ENCODE results near the gene ATP8B4.
A peak's percentile ranks its signal among the peaks of the same experiment; 100 is the strongest.

Gene ATP8B4

GRCh38 chr15:50065279-50065678 is 53.8 kb downstream of the ATP8B4 start:
- DNase-seq (ENCODE audit: insufficient read length, low spot score) (no peak), FAIRE-seq (no peak)

- DNase-seq (ENCODE audit: insufficient read length, low spot score) (no peak), FAIRE-seq (no peak)
These were observed 54.4 kb downstream of the ATP8B4 start for GRCh38 chr15:50064673-50065072.

GRCh38 chr15:50063226-50063625 is 55.8 kb downstream of the ATP8B4 start:
- no peak for FAIRE-seq

GRCh38 chr15:50061503-50061902 is 57.5 kb downstream of the ATP8B4 start:
- FAIRE-seq (no peak), DNase-seq (ENCODE audit: insufficient read length, low spot score) (no peak)

More at GRCh38 chr15:50063226-50063625, 55.8 kb downstream of the ATP8B4 start:
- DNase-seq (ENCODE audit: insufficient read length, low spot score): no peak

- FAIRE-seq: no peak
- no peak for DNase-seq (ENCODE audit: insufficient read length, low spot score)
These were observed 59.1 kb downstream of the ATP8B4 start for GRCh38 chr15:50059883-50060282.

- no peak for FAIRE-seq
- DNase-seq (ENCODE audit: insufficient read length, low spot score): no peak
These were observed 59.7 kb downstream of the ATP8B4 start for GRCh38 chr15:50059203-50059772.

GRCh38 chr15:50057905-50058639 is 61.0 kb downstream of the ATP8B4 start:
- DNase-seq (ENCODE audit: insufficient read length, low spot score): no peak
- FAIRE-seq: no peak

GRCh38 chr15:50057196-50057595 is 61.8 kb downstream of the ATP8B4 start:
- FAIRE-seq: no peak

GRCh38 chr15:50055750-50056157 is 63.3 kb downstream of the ATP8B4 start:
- FAIRE-seq (no peak), DNase-seq (ENCODE audit: insufficient read length, low spot score) (no peak)

More at GRCh38 chr15:50057196-50057595, 61.8 kb downstream of the ATP8B4 start:
- DNase-seq (ENCODE audit: insufficient read length, low spot score): no peak

- DNase-seq (ENCODE audit: insufficient read length, low spot score) (no peak), FAIRE-seq (no peak)
These were observed 63.7 kb downstream of the ATP8B4 start for GRCh38 chr15:50055332-50055731.

- no peak for FAIRE-seq
These were observed 65.8 kb downstream of the ATP8B4 start for GRCh38 chr15:50053055-50053856.

GRCh38 chr15:50051811-50052419 is 67.1 kb downstream of the ATP8B4 start:
- DNase-seq (ENCODE audit: insufficient read length, low spot score) (peak; percentile 32), FAIRE-seq (no peak)

More at GRCh38 chr15:50053055-50053856, 65.8 kb downstream of the ATP8B4 start:
- DNase-seq (ENCODE audit: insufficient read length, low spot score): no peak

- DNase-seq (ENCODE audit: insufficient read length, low spot score) (no peak), FAIRE-seq (no peak)
These were observed 67.9 kb downstream of the ATP8B4 start for GRCh38 chr15:50050986-50051743.

- FAIRE-seq (no peak), DNase-seq (ENCODE audit: insufficient read length, low spot score) (no peak)
These were observed 69.2 kb downstream of the ATP8B4 start for GRCh38 chr15:50049871-50050270.

- no peak for DNase-seq (ENCODE audit: insufficient read length, low spot score)
- no peak for FAIRE-seq
These were observed 72.2 kb downstream of the ATP8B4 start for GRCh38 chr15:50046867-50047266.

- no peak for FAIRE-seq
- DNase-seq (ENCODE audit: insufficient read length, low spot score): no peak
These were observed 72.9 kb downstream of the ATP8B4 start for GRCh38 chr15:50046159-50046558.

- FAIRE-seq: no peak
- no peak for DNase-seq (ENCODE audit: insufficient read length, low spot score)
These were observed 74.1 kb downstream of the ATP8B4 start for GRCh38 chr15:50044904-50045303.

GRCh38 chr15:50044406-50044805 is 74.6 kb downstream of the ATP8B4 start:
- DNase-seq (ENCODE audit: insufficient read length, low spot score): no peak
- FAIRE-seq: no peak

- FAIRE-seq: no peak
- DNase-seq (ENCODE audit: insufficient read length, low spot score): no peak
These were observed 76.3 kb downstream of the ATP8B4 start for GRCh38 chr15:50042775-50043174.

GRCh38 chr15:50030456-50030855 is 88.6 kb downstream of the ATP8B4 start:
- DNase-seq (ENCODE audit: insufficient read length, low spot score) (no peak), FAIRE-seq (no peak)
